GM19193 (cell line): ENCODE data around the gene LYZL1.

Experiments used
- POLR2A ChIP-seq: IDR thresholded peaks from 4 replicates; pipeline ENCODE4 v1.6.1; 2011; ENCODE audit not compliant: insufficient read depth, insufficient read length; ENCODE audit errors: extremely low read depth

The LYZL1 gene

DNA sequence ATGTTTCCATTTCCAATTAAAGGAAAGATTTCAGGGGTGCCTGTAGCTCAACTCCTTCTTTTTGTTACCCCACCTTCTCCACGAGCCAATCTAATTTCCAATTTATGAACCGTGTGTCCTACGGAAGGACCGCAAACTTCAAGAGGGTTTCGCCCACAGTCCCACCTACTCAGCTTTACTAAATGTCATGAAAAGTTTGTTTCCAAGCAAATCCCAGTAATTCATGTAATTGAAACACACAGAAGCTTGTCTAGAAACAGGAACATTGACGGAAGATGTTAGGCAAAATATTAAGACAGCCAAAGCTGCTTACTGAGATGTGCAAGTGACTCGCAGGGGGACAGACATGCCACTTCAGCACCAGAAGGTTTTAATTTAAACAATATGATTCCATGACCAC is 32.9 kb upstream of the LYZL1 start:
- no peak for TF ChIP-seq POLR2A

DNA sequence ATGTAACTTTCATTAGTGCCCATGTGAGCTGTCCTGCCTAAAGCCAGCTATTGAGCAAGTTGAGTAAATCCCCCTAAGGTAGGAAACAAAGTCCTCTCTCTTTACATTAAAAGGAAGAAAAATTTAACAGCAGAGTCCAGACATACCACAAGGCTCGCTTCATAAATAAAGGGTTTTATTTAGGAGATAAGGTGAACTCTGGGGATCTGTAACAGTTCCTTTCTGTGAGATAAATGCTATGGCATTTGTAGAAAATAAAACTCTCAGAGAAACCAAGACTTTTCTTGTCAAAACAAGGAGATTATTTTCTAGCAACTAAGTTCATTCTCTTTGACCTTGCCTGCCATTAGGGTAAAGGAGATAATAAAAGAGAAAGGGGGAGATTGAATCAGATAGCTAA is 32.3 kb upstream of the LYZL1 start:
- no peak for TF ChIP-seq POLR2A

GRCh38 chr10:29257106-29257783 is 31.6 kb upstream of the LYZL1 start:
- TF ChIP-seq POLR2A = no peak

DNA sequence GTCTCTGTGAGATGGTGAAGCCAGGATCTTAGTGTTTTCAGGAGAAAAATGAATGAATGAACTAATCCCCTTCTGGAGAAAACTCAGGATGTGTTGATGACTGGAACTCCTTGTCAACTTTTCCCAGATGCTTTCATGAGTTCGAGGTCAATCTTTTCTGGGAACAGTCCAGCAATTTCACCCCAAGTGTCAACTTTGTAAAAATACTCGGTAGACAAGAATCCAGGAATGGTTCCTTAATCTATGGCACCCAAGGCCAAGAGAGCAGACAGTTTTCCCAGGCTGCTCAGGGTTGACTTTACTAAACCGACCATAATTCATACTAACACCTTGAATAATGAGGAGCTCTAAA is 31.1 kb upstream of the LYZL1 start:
- TF ChIP-seq POLR2A = no peak

GRCh38 chr10:29259498-29259897 is 29.4 kb upstream of the LYZL1 start:
- no peak for TF ChIP-seq POLR2A

GRCh38 chr10:29263506-29263905 is 25.4 kb upstream of the LYZL1 start:
- no peak for TF ChIP-seq POLR2A

DNA sequence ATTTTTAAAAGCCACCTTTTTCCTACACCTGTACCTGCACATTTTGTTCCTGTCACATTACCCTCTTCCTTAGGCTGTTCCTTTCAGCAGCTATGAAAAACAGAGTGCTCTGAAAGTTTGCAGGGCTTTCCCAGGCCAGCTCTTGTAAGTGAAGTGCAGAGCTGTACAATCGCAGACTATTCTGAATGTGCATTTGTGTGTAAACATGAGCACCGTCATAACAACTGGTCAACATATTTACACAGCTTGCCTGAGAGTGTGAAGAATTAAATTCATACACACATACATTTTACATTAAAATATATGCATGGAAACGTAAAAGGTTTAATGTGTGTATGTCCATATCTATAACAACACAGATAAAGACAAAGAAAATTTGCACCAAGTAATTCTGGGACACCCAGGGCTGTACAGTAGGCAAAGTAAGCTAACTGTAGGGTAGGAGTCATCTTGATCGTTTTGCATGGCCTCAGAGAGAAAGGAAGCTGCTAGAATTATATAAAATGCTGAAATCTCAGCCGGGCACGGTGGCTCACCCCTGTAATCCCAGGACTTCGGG is 23.6 kb upstream of the LYZL1 start:
- no peak for TF ChIP-seq POLR2A

GRCh38 chr10:29266641-29267040 is 22.2 kb upstream of the LYZL1 start:
- no peak for TF ChIP-seq POLR2A

DNA sequence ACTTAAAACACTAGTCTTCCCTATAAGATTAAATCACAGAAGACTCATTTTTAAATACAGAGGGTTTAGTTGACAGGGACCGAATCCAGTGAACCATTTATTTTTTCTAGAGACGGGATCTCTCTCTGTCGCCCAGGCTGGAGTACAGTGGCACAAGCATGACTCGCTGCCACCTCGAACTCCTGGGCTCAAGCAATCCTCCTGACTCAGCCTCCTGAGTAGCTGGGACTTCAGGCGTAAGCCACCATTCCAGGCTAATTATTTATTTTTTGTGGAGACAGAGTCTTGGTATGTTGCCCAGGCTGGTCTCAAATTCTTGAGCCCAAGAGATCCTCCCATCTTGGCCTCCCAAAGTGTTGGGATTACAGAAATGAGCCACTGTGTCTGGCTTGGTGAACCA is 20.9 kb upstream of the LYZL1 start:
- TF ChIP-seq POLR2A = no peak

DNA sequence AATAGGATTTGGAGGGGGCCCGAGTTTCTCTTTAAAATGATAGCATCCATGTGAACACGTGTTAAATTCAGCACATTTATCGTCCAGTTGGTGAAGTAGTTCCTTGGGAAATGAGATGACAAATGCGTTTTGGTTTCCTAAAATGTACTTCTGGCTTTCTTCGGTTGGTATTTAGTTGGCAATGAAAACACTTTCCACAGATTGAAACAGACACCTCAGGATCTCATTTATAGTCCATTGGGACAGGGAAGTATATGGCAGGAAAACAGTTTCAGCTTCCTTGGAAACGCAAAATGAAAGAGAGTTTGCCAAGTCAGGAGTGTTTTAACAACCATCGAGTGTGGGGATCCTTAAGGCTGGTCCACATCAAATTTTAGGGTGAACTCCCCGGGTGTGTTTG is 19.4 kb upstream of the LYZL1 start:
- no peak for TF ChIP-seq POLR2A

DNA sequence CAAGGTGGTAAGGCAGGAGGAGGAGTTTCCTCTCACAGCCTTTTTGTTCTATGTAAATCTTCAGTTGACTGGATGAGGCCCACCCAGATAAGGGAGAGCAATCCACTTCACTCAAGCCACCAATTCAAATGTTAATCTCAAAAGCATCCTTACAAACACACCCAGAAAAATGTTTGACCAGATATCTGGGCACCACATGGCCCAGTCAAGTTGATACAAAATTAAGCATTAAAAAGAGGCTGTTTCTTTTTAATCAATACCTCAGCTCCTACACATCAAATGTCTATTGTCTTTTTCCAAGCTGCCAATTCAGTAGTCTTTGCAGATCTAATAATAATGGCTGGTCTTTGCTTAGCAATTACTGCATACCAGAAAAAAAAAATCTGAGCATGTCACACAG is 18.0 kb upstream of the LYZL1 start:
- TF ChIP-seq POLR2A = no peak

DNA sequence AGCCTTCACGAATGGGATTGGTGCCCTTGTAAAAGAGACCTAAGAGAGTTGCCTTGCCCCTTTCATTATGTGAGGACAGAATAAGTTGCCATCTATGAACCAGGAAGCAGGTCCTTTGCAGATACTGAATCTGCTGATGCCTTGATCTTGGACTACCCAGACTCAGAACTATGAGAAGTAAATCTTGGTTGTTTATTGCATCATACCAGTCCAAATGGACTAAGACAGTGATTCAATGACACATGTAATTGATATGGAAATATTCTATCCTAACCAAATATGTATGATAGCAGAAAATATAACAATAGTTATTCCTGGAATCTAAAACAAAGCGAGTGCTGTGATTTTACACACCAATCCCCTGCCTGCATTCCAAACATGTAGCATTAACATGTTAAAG is 17.0 kb upstream of the LYZL1 start:
- no peak for TF ChIP-seq POLR2A

- TF ChIP-seq POLR2A = no peak
Observed at GRCh38 chr10:29273478-29273877, 15.4 kb upstream of the LYZL1 start.

DNA sequence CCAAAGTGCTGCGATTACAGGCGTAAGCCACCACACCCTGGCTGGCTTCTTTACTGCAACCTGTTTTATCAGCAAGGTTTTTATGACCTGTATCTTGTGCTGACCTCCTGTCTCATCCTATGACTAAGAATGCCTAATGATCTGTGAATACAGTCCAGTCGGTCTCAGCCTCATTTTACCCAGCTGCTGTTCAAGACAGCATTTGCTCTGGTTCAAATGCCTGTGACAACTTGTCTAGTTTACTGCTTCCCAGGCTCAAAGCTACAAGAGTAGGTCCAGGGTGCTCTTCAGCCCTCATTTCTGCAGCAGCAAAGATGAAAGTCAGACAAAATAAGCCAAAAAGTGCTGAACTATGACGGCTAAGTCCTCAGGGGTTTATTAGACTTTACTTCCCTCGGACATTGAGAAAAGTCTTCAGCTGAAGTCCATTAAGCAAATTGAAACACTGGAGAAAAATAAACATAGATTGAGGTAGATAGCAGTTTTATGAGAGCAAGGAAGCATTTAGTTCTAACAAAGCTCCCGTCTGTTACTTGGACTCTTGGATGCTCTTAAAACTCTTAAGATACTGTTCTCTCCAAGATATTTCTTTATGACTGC is 12.5 kb upstream of the LYZL1 start:
- TF ChIP-seq POLR2A = no peak

DNA sequence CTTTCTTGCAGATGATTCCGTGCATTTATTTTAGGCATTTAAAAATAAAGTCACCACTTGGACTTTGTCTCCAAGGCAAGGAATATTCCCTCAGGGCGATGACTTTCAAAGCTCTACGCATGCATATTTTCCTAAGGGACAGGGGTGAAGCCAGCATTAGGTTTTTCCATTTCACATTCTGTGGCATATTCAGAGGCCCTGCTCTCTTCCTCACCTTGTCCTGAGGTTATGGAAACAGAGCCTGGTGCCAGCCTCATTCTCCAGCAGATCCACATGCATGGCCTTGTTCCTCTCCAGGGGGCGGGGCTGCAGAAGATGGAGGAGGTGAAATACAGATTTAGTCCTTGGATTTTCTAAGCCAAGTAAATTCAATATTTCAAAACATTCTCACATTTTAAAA is 11.6 kb upstream of the LYZL1 start:
- no peak for TF ChIP-seq POLR2A

DNA sequence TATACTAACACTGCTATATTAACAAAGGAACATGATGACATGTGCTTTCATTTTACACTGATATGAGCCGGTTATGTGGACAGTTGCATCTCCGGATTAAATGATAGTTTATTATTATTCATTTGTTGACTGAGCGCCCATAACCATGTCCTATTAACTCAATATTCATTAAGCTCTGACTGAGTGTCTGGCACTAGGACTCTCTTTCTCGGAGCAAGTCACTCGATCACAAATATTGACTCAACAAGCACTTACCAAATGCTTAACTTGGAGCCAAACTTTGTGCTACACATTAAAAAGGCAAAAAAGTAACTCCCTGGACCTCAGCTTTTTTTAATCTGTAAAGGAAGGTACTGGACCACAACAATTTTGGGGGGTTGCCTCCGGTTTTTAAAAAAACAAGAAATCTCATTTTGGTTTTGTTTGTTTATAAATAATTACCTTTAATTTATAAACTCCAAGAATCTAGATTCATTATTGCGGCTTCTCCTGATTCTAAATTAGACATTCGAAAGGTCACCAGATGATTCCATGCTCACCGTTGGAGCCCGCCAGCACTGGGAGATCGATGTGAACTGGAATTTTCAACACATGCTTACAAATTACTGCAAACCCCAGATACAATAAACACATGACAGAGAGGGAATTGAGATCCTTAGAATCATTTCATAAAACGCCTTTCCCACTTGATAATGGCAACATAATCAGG is 8.9 kb upstream of the LYZL1 start:
- TF ChIP-seq POLR2A = no peak
